Measurements from ENCODE around the gene CFD.
A peak's percentile ranks its signal among the peaks of the same experiment; 100 is the strongest.
"Not testable (repeated sequence)": the region's sequence is repeated elsewhere in the genome, so short reads cannot be mapped to it uniquely, and the experiment has no call there.

CFD gene

GRCh38 chr19:888581-889385 is 29.3 kb downstream of the CFD start:
- DNase-seq (ENCODE audit: low spot score) = no peak

GRCh38 chr19:889662-890295 is 30.3 kb downstream of the CFD start:
- no peak for DNase-seq (ENCODE audit: low spot score)

- DNase-seq (ENCODE audit: low spot score) = no peak
These were observed 31.4 kb downstream of the CFD start for GRCh38 chr19:890831-891230.

GRCh38 chr19:891421-892200 is 32.1 kb downstream of the CFD start:
- DNase-seq (ENCODE audit: low spot score) = not testable (repeated sequence)

GRCh38 chr19:892243-892893 is 32.9 kb downstream of the CFD start:
- no peak for DNase-seq (ENCODE audit: low spot score)

- peak; percentile 91 for DNase-seq (ENCODE audit: low spot score)
These were observed 33.6 kb downstream of the CFD start, which contains the start of the genes MED16 and RNU6-9 for GRCh38 chr19:892894-893689. Gene MED16, minus strand, starts transcription at chr19:893187. Its CDS starts 2,056 bp downstream, at chr19:891131. Gene RNU6-9, plus strand, starts transcription at chr19:893484.

GRCh38 chr19:896434-896833 is 37.0 kb downstream of the CFD start:
- no peak for DNase-seq (ENCODE audit: low spot score)

- no peak for DNase-seq (ENCODE audit: low spot score)
These were observed 37.5 kb downstream of the CFD start for GRCh38 chr19:896999-897398.

GRCh38 chr19:897442-898039 is 38.1 kb downstream of the CFD start:
- DNase-seq (ENCODE audit: low spot score) = no peak

- DNase-seq (ENCODE audit: low spot score) = no peak
These were observed 39.2 kb downstream of the CFD start for GRCh38 chr19:898663-899062.

- no peak for DNase-seq (ENCODE audit: low spot score)
These were observed 40.0 kb downstream of the CFD start for GRCh38 chr19:899336-900042.

GRCh38 chr19:900043-900301 is 40.5 kb downstream of the CFD start:
- DNase-seq (ENCODE audit: low spot score) = no peak

- peak; percentile 28 for DNase-seq (ENCODE audit: low spot score)
These were observed 41.0 kb downstream of the CFD start for GRCh38 chr19:900302-901111.

GRCh38 chr19:901216-902092 is 42.0 kb downstream of the CFD start:
- DNase-seq (ENCODE audit: low spot score) = no peak

- no peak for DNase-seq (ENCODE audit: low spot score)
These were observed 42.6 kb downstream of the CFD start for GRCh38 chr19:902093-902370.

GRCh38 chr19:902446-903226 is 43.2 kb downstream of the CFD start:
- no peak for DNase-seq (ENCODE audit: low spot score)

- DNase-seq (ENCODE audit: low spot score) = no peak
These were observed 43.9 kb downstream of the CFD start for GRCh38 chr19:903266-903797.

- DNase-seq (ENCODE audit: low spot score) = no peak
These were observed 45.1 kb downstream of the CFD start for GRCh38 chr19:904545-904944.
